Measurements from ENCODE around the gene ALX3.

DNA sequence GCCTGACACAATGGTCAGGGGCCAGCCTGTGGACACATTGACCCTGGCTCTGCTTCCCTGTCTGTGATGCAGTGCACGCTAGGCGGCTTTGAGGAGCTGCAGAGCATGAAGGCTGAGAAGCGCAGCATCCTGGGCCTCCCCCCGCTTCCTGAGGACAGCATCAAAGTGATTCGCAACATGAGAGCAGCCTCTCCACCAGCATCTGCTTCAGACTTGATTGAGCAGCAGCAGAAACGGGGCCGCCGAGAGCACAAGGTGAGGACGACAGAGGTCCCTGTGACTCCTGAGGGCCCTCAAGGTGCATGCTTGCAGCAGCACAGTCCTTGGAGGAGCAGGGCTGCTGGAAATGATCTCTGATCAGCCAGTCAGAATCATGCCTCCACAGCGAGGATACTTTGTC is 27.5 kb downstream of the ALX3 start:
- TF ChIP-seq CTCF (IDR thresholded peaks at IDR 0.05) (no peak), POLR2A (IDR thresholded peaks at IDR 0.05) (no peak)
